HG03342 (cell line): ENCODE measurements around the gene SHD.
"Not testable (repeated sequence)": the region's sequence is repeated elsewhere in the genome, so short reads cannot be mapped to it uniquely, and the experiment has no call there.

Experiments
- ATAC-seq: cut with Tn5 transposase; IDR thresholded peaks from one replicate; pipeline ENCODE4 v1.9.1; 2021; ENCODE audit warnings: mild to moderate bottlenecking, moderate library complexity; ENCODE audit not compliant: unreplicated experiment

SHD gene

GRCh38 chr19:4267101-4267900, 11.8 kb upstream of the SHD start:
- ATAC-seq: no peak

GRCh38 chr19:4267901-4268815, 10.9 kb upstream of the SHD start:
- ATAC-seq: no peak

GRCh38 chr19:4268816-4269430, 10.1 kb upstream of the SHD start:
- ATAC-seq: no peak

GRCh38 chr19:4272894-4273293, 6.2 kb upstream of the SHD start:
- ATAC-seq: no peak

GRCh38 chr19:4274321-4274686, 4.8 kb upstream of the SHD start:
- not testable (repeated sequence) for ATAC-seq

- ATAC-seq: no peak
Measured at GRCh38 chr19:4277191-4277696, 1.8 kb upstream of the SHD start.

- ATAC-seq: no peak
Measured at GRCh38 chr19:4278010-4278409, 1.1 kb upstream of the SHD start.

GRCh38 chr19:4279267-4279529, 132 bp downstream of the SHD start:
- no peak for ATAC-seq

GRCh38 chr19:4279530-4280422, 710 bp downstream of the SHD start:
- ATAC-seq: no peak

- ATAC-seq: no peak
Measured at GRCh38 chr19:4284176-4284958, 5.3 kb downstream of the SHD start.

GRCh38 chr19:4284974-4285373, 5.9 kb downstream of the SHD start:
- no peak for ATAC-seq

GRCh38 chr19:4286141-4286540, 7.1 kb downstream of the SHD start:
- not testable (repeated sequence) for ATAC-seq

GRCh38 chr19:4288091-4288777, 9.2 kb downstream of the SHD start:
- ATAC-seq: no peak

GRCh38 chr19:4291184-4291732, 12.2 kb downstream of the SHD start:
- no peak for ATAC-seq

GRCh38 chr19:4292515-4292914, 13.4 kb downstream of the SHD start:
- no peak for ATAC-seq

- no peak for ATAC-seq
Measured at GRCh38 chr19:4294389-4294788, 15.3 kb downstream of the SHD start.

GRCh38 chr19:4295972-4296771, 17.1 kb downstream of the SHD start:
- no peak for ATAC-seq
